A673 (cell line): Measurements from ENCODE around the gene YOD1. TPM values are rescaled to one million over a fixed set of nuclear protein-coding genes. Genes with fewer than 3 reads are reported as not detected.
A peak's percentile ranks its signal among the peaks of the same experiment; 100 is the strongest.

Experiments used
- BruUV-seq: library from RNA; stranded (reverse); fragments of 400-500 nt; replicated peaks from 2 replicates; lab custom pipeline; 2021; lab: Mats Ljungman, UMichigan
- CTCF ChIA-PET: fragments of 300-600 bp; sonication (Branson Sonifier 250); formaldehyde crosslinking; loops from one replicate; lab custom pipeline; 2022; ENCODE audit warnings: antibody characterized with exemption; lab: Charles Lee
- POLR2A ChIA-PET: fragments of 300-600 bp; sonication (Branson Sonifier 250); formaldehyde crosslinking; loops from one replicate; lab custom pipeline; 2022; ENCODE audit warnings: antibody characterized with exemption; ENCODE audit not compliant: low non-redundant PET; lab: Charles Lee
- DNase-seq: peaks from one replicate; pipeline ENCODE4 v3.0.0-alpha.2; 2015; ENCODE audit warnings: low spot score
- H3K27ac ChIP-seq: fragments of 200-600 bp; sonication (generic); 2 replicates; pipeline ENCODE4 v1.5.1; 2016; ENCODE audit warnings: mixed run types, low read depth, mild to moderate bottlenecking, mixed read lengths, antibody characterized with exemption, low read length; ENCODE audit not compliant: poor library complexity, severe bottlenecking
- H3K27me3 ChIP-seq: fragments of 200-600 bp; sonication (generic); replicated peaks from 2 replicates; pipeline ENCODE4 v1.6.1; 2017; ENCODE audit warnings: mixed run types, low read depth, mild to moderate bottlenecking, mixed read lengths, antibody characterized with exemption, low read length; ENCODE audit not compliant: insufficient read depth, poor library complexity
- H3K36me3 ChIP-seq: fragments of 200-600 bp; sonication (generic); 2 replicates; pipeline ENCODE4 v1.6.1; 2016; ENCODE audit warnings: mixed run types, mild to moderate bottlenecking, mixed read lengths, antibody characterized with exemption, low read length; ENCODE audit not compliant: insufficient read depth, poor library complexity, severe bottlenecking
- H3K4me1 ChIP-seq: fragments of 200-600 bp; sonication (generic); 2 replicates; pipeline ENCODE4 v1.6.1; 2017; ENCODE audit warnings: mixed run types, mild to moderate bottlenecking, mixed read lengths, antibody characterized with exemption, low read length; ENCODE audit not compliant: insufficient read depth, poor library complexity, severe bottlenecking
- H3K4me3 ChIP-seq: fragments of 200-600 bp; sonication (generic); 2 replicates; pipeline ENCODE4 v1.5.1; 2016; ENCODE audit warnings: low read depth, mixed run types, mild to moderate bottlenecking, mixed read lengths, low read length; ENCODE audit not compliant: poor library complexity, severe bottlenecking
- H3K9me3 ChIP-seq: fragments of 200-600 bp; sonication (generic); 2 replicates; pipeline ENCODE4 v1.6.1; 2016; ENCODE audit warnings: mixed run types, low read depth, mild to moderate bottlenecking, mixed read lengths, antibody characterized with exemption, low read length; ENCODE audit not compliant: poor library complexity, severe bottlenecking
- CTCF ChIP-seq: fragments of 300-800, 200-600 bp; sonication (generic); conservative IDR thresholded peaks from 2 replicates; pipeline ENCODE4 v1.5.1; 2017; ENCODE audit warnings: low read depth, mild to moderate bottlenecking, antibody characterized with exemption, low read length, moderate library complexity, mixed read lengths
- EZH2 ChIP-seq: fragments of 200-600 bp; sonication (generic); IDR thresholded peaks from 2 replicates; pipeline ENCODE4 v1.6.1; 2017; ENCODE audit warnings: borderline replicate concordance, low read depth, mild to moderate bottlenecking, mixed read lengths, antibody characterized with exemption, low read length; ENCODE audit not compliant: poor library complexity, severe bottlenecking
- intact Hi-C: fragments of 100-400 bp; cut with micrococcal nuclease; formaldehyde crosslinking; loops from one replicate; pipeline ENCODE4 v1.10.0; 2022; ENCODE audit not compliant: unreplicated experiment
- total RNA-seq: library from RNA; stranded (reverse); gene quantifications from 2 replicates; pipeline ENCODE4 v1.2.3, GENCODE V29; 2021

Gene YOD1
- total RNA-seq, 1 experiment from 2014 or later, result 12.6 TPM

GRCh38 chr1:207079706-207080241 is 28.8 kb upstream of the YOD1 start:
- no TSS peak for BruUV-seq
- no peak for TF ChIP-seq CTCF
- TF ChIP-seq EZH2, result no peak
- no peak overlapping the region for H3K27ac ChIP-seq
- no peak for DNase-seq
- peaks cover 14% of the 10 kb centered on the region for H3K27me3 ChIP-seq
- intact Hi-C loops, result loop anchor here (5.0 kb wide), 3 partner anchors 162 to 352 kb away; no protein-coding TSS in a partner anchor
- CTCF ChIA-PET, result no interaction called here
- H3K9me3 ChIP-seq, result no peaks in the 10 kb centered on the region
- H3K4me1 ChIP-seq, result no peaks in the 10 kb centered on the region
- no peak overlapping the region for H3K4me3 ChIP-seq
- no peaks in the 10 kb centered on the region for H3K36me3 ChIP-seq
- POLR2A ChIA-PET, result no interaction called here

GRCh38 chr1:207078578-207079132 is 27.6 kb upstream of the YOD1 start:
- no peak overlapping the region for H3K4me3 ChIP-seq
- ChIA-PET CTCF (no interaction called here), POLR2A (no interaction called here)
- no peak for TF ChIP-seq CTCF
- intact Hi-C loops, result loop anchor here (5.0 kb wide), 3 partner anchors 161 to 351 kb away; no protein-coding TSS in a partner anchor
- DNase-seq, result no peak
- BruUV-seq, result no TSS peak
- no peaks in the 10 kb centered on the region for H3K36me3 ChIP-seq
- no peaks in the 10 kb centered on the region for H3K9me3 ChIP-seq
- H3K4me1 ChIP-seq, result no peaks in the 10 kb centered on the region
- H3K27ac ChIP-seq, result no peak overlapping the region
- peaks cover 12% of the 10 kb centered on the region for H3K27me3 ChIP-seq

GRCh38 chr1:207077470-207078377 is 26.7 kb upstream of the YOD1 start:
- no peaks in the 10 kb centered on the region for H3K36me3 ChIP-seq
- no peak for TF ChIP-seq EZH2
- peak; percentile 88 for TF ChIP-seq CTCF
- POLR2A ChIA-PET, result no interaction called here
- no peaks in the 10 kb centered on the region for H3K9me3 ChIP-seq
- H3K27ac ChIP-seq, result no peak overlapping the region
- peak; percentile 80 for DNase-seq
- BruUV-seq, result no TSS peak
- intact Hi-C loops, result loop anchor here (5.0 kb wide), 3 partner anchors 160 to 350 kb away; no protein-coding TSS in a partner anchor
- CTCF ChIA-PET, result no interaction called here
- no peaks in the 10 kb centered on the region for H3K4me1 ChIP-seq
- H3K4me3 ChIP-seq, result no peak overlapping the region
- peaks cover 4% of the 10 kb centered on the region for H3K27me3 ChIP-seq
